ENCODE measurements around the gene MORN1. TPM values are rescaled to one million over a fixed set of nuclear protein-coding genes. Genes with fewer than 3 reads are reported as not detected.

The MORN1 gene
- polyA plus RNA-seq, 2 donors = 3.0 to 5.8 TPM

DNA sequence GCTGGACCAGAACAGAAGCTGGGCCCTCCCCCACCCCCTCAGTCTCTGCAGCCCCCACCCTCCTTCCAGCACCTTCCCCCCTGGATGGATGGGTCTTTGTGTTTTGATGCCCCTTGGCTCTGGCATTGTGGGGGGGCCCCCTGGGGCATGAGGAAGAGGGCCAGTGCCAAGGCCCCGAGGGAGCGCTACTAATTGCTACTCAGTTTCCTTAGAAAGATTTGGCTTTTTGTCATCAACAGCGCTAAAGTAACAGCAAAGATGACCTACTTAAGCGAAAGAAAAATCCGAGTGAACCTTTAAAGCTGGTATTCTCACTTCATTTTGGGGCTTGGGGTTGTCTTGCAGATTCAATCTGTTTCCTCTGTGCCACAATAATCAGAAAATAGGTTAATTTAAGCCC, 99.8 kb downstream of the MORN1 start:
- Histone ChIP-seq H3K27ac (ENCODE audit: low read depth in 2 of 2, low read length in 1 of 2) (peak overlapping the region in 1 of 2 donors; percentile 67), H3K4me1 (ENCODE audit: control insufficient read depth in 2 of 2, insufficient read depth in 2 of 2, low read length in 1 of 2) (peaks cover 17 to 37% of the 10 kb centered on the region in 2 donors), H3K9me3 (ENCODE audit: control insufficient read depth in 2 of 2, insufficient read depth in 1 of 2, low read depth in 1 of 2, low read length in 1 of 2) (no peaks in the 10 kb centered on the region), H3K4me3 (ENCODE audit: low read depth in 1 of 2, low read length in 2 of 2) (no peak overlapping the region), H3K36me3 (ENCODE audit: control insufficient read depth in 2 of 2, insufficient read depth in 2 of 2, low read length in 1 of 2) (peaks cover 0 to 2% of the 10 kb centered on the region in 2 donors), H3K27me3 (ENCODE audit: control insufficient read depth in 1 of 2, insufficient read depth in 2 of 2, low read length in 2 of 2) (no peaks in the 10 kb centered on the region)
- WGBS, 2 donors = 46 to 56% methylated on average over 5 of the region's 5 CpGs

DNA sequence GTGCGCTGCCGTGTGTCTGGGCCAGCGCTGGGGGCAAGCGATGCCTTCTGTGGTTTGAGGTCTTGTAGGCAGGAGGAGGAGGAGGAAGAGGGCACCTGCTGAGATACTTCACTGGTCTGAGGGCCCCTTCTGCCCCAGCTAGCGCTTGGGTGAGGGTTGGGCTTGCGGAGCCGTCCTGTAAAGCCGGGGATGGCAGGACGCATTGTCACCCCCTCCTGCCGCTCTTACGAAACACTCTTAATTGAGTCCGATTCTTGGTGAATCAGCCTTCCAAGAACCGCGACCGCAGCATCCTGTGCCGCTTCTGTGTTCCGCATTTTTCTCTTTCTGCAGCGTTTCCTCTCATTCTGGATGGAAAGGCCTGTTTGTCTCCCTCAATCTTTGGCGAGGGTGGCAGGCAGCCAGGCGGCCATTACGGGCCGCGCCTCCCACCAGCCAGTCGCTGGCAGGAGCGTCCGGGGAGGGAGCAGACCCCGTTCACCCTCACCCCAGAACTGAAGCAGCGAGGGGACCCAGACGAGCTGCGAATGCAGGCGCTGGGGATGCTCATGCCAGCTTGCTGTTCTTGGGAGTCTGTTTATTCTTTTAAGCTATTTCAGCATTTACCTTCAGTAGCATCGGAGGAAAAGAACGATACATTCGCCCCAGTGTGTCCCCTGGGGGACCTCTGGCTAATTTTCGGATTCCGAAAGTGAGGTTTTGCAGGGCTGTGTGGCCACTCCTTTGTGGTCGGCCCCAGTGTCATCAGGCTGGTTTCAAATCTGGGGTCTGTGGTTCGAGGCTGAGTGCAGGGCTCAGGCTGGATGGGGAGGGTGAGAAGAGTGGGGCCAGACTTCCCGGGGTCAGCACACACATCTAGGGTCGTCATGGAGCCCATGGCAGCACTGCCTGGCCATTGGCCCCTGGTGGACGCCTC, 100.5 kb downstream of the MORN1 start:
- H3K27me3 ChIP-seq (ENCODE audit: control insufficient read depth in 1 of 2, insufficient read depth in 2 of 2, low read length in 2 of 2) = no peaks in the 10 kb centered on the region
- H3K36me3 ChIP-seq (ENCODE audit: control insufficient read depth in 2 of 2, insufficient read depth in 2 of 2, low read length in 1 of 2) = peaks cover 0 to 2% of the 10 kb centered on the region in 2 donors
- peaks cover 17 to 37% of the 10 kb centered on the region in 2 donors for H3K4me1 ChIP-seq (ENCODE audit: control insufficient read depth in 2 of 2, insufficient read depth in 2 of 2, low read length in 1 of 2)
- 24 to 37% methylated on average over 41 of the region's 41 CpGs for WGBS, 2 donors
- H3K4me3 ChIP-seq (ENCODE audit: low read depth in 1 of 2, low read length in 2 of 2) = no peak overlapping the region
- H3K9me3 ChIP-seq (ENCODE audit: control insufficient read depth in 2 of 2, insufficient read depth in 1 of 2, low read depth in 1 of 2, low read length in 1 of 2) = no peaks in the 10 kb centered on the region
- peak overlapping the region; percentile 67 to 71 for H3K27ac ChIP-seq (ENCODE audit: low read depth in 2 of 2, low read length in 1 of 2)

DNA sequence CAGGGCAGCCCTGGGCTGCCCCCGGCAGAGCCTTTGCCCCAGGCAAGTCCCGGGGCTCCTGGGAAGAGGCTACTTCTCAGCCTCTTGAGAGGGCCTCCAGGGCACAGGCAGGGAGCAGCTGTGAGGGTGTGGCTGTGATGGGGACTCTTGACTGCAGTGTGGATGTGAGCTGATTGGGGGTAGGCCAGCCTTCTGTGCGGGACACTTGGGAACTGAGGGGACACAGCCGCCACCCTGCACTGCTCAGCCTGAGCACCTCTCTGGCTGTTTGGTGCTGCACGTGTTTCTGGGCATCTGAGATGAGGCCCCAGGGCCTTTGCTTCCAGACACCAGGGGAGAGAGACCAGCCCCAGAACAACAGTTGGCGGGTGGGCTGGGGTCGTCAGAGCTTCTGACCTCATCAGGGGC, 101.2 kb downstream of the MORN1 start:
- peaks cover 0 to 2% of the 10 kb centered on the region in 2 donors for H3K36me3 ChIP-seq (ENCODE audit: control insufficient read depth in 2 of 2, insufficient read depth in 2 of 2, low read length in 1 of 2)
- WGBS, 2 donors = 33 to 51% methylated on average over 7 of the region's 7 CpGs
- H3K4me1 ChIP-seq (ENCODE audit: control insufficient read depth in 2 of 2, insufficient read depth in 2 of 2, low read length in 1 of 2) = peaks cover 17 to 33% of the 10 kb centered on the region in 2 donors
- H3K27me3 ChIP-seq (ENCODE audit: control insufficient read depth in 1 of 2, insufficient read depth in 2 of 2, low read length in 2 of 2) = no peaks in the 10 kb centered on the region
- no peaks in the 10 kb centered on the region for H3K9me3 ChIP-seq (ENCODE audit: control insufficient read depth in 2 of 2, insufficient read depth in 1 of 2, low read depth in 1 of 2, low read length in 1 of 2)
- H3K27ac ChIP-seq (ENCODE audit: low read depth in 2 of 2, low read length in 1 of 2) = peak overlapping the region; percentile 67 to 71
- no peak overlapping the region for H3K4me3 ChIP-seq (ENCODE audit: low read depth in 1 of 2, low read length in 2 of 2)

DNA sequence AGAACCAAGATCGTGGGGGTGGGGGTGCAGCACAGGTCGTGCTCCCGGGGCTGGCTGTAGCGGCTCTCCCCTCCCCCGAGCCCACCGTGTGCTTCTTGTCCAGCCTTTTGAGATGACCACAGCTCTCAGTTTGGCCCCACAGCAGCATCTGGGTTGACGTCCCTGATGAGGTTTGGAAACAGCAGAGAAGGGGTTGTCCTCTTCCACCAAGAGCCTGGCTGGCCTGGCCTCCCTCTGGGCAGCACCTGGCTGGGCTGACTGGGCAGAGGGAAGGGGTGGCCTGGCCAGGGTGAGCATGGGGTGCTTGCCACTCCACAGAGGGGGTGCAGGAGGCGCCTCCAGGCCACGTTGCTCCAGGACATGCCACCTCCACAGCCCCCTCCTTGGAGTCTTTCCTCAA, 101.7 kb downstream of the MORN1 start:
- 67 to 71% methylated on average over 9 of the region's 9 CpGs for WGBS, 2 donors
- Histone ChIP-seq H3K4me3 (ENCODE audit: low read depth in 1 of 2, low read length in 2 of 2) (no peak overlapping the region), H3K27me3 (ENCODE audit: control insufficient read depth in 1 of 2, insufficient read depth in 2 of 2, low read length in 2 of 2) (no peaks in the 10 kb centered on the region), H3K4me1 (ENCODE audit: control insufficient read depth in 2 of 2, insufficient read depth in 2 of 2, low read length in 1 of 2) (peaks cover 17 to 33% of the 10 kb centered on the region in 2 donors), H3K36me3 (ENCODE audit: control insufficient read depth in 2 of 2, insufficient read depth in 2 of 2, low read length in 1 of 2) (peaks cover 0 to 2% of the 10 kb centered on the region in 2 donors), H3K9me3 (ENCODE audit: control insufficient read depth in 2 of 2, insufficient read depth in 1 of 2, low read depth in 1 of 2, low read length in 1 of 2) (no peaks in the 10 kb centered on the region), H3K27ac (ENCODE audit: low read depth in 2 of 2, low read length in 1 of 2) (peak overlapping the region; percentile 67 to 71)

DNA sequence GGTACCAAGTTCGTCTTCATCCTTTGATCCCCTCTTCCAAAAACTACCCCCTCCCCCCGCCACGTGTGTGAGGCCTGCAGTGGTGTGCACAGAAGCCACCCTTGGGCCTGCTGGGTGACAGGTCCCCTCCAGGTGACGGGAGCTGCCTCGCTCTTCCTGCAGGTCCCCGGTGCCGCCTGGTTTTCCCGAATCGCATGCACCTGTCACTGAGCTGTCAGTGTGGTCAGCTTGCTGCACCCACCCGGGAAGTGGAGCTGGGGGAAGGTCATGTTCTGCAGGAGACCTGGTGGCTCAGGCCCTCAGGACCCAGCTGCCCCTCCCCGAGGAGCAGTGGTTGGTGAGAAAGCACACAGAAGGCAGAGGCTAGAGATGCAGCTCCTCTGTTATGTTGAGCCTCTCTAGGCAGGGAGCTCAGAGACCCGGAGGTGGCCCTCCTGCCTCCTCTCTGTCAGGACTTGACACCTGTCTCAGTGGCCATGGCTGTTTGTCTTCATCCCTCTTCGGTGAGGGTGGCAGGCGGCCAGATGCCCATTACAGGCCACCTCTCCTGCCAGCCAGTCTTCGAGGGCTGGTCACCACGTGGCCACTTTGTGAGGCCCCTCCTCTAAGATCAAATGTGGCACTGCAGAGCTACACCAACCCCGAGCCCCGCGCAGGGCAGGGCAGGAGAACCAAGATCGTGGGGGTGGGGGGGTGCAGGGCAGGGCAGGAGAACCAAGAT, 102.4 kb downstream of the MORN1 start:
- no peak overlapping the region for H3K4me3 ChIP-seq (ENCODE audit: low read depth in 1 of 2, low read length in 2 of 2)
- H3K27ac ChIP-seq (ENCODE audit: low read depth in 2 of 2, low read length in 1 of 2) = no peak overlapping the region
- WGBS, 2 donors = 81 to 82% methylated on average over 20 of the region's 20 CpGs
- H3K27me3 ChIP-seq (ENCODE audit: control insufficient read depth in 1 of 2, insufficient read depth in 2 of 2, low read length in 2 of 2) = no peaks in the 10 kb centered on the region
- no peaks in the 10 kb centered on the region for H3K9me3 ChIP-seq (ENCODE audit: control insufficient read depth in 2 of 2, insufficient read depth in 1 of 2, low read depth in 1 of 2, low read length in 1 of 2)
- peaks cover 16 to 30% of the 10 kb centered on the region in 2 donors for H3K4me1 ChIP-seq (ENCODE audit: control insufficient read depth in 2 of 2, insufficient read depth in 2 of 2, low read length in 1 of 2)
- H3K36me3 ChIP-seq (ENCODE audit: control insufficient read depth in 2 of 2, insufficient read depth in 2 of 2, low read length in 1 of 2) = no peaks in the 10 kb centered on the region

DNA sequence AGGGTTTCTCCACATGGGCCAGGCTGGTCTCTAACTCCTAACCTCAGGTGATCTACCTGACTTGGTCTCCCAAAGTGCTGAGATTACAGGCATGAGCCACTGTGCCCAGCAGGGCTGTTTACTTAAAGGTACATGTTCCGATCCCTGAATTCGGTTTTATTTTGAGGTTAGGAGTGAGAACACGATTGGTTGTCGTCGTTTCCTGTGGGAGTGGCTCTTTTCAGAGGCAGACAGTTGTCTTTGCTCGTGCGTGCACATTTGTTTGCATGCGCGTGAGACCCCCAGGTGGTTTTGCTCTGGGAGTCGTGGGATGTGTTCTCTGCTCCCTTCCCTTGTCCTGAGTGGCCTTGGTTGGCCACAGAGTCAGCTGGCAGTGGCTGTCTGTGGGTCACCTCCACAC, 103.0 kb downstream of the MORN1 start:
- H3K36me3 ChIP-seq (ENCODE audit: control insufficient read depth in 2 of 2, insufficient read depth in 2 of 2, low read length in 1 of 2) = no peaks in the 10 kb centered on the region
- peaks cover 20 to 30% of the 10 kb centered on the region in 2 donors for H3K4me1 ChIP-seq (ENCODE audit: control insufficient read depth in 2 of 2, insufficient read depth in 2 of 2, low read length in 1 of 2)
- 79 to 81% methylated on average over 10 of the region's 10 CpGs for WGBS, 2 donors
- no peaks in the 10 kb centered on the region for H3K9me3 ChIP-seq (ENCODE audit: control insufficient read depth in 2 of 2, insufficient read depth in 1 of 2, low read depth in 1 of 2, low read length in 1 of 2)
- no peak overlapping the region for H3K4me3 ChIP-seq (ENCODE audit: low read depth in 1 of 2, low read length in 2 of 2)
- no peak overlapping the region for H3K27ac ChIP-seq (ENCODE audit: low read depth in 2 of 2, low read length in 1 of 2)
- H3K27me3 ChIP-seq (ENCODE audit: control insufficient read depth in 1 of 2, insufficient read depth in 2 of 2, low read length in 2 of 2) = no peaks in the 10 kb centered on the region

DNA sequence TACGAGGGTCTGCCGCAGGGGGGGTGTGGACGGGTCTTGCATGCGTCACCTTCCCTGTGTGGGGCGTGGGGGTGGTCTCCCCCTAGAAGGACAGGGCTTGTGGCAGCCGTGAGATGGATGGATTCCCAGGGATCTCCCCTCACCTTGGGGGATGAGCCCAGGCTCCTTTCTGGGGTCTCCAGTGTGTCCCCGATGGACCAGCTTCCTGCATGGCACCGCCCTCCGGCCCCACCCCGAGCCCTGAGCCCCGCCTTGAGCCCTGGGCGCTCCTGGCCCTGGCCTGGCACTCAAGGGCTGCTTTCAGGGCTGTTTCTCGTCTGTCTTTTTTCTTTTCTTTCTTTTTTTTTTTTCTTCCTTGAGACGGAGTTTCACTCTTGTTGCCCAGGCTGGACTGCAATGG, 103.7 kb downstream of the MORN1 start:
- Histone ChIP-seq H3K9me3 (ENCODE audit: control insufficient read depth in 2 of 2, insufficient read depth in 1 of 2, low read depth in 1 of 2, low read length in 1 of 2) (no peaks in the 10 kb centered on the region), H3K36me3 (ENCODE audit: control insufficient read depth in 2 of 2, insufficient read depth in 2 of 2, low read length in 1 of 2) (no peaks in the 10 kb centered on the region), H3K27ac (ENCODE audit: low read depth in 2 of 2, low read length in 1 of 2) (no peak overlapping the region), H3K4me1 (ENCODE audit: control insufficient read depth in 2 of 2, insufficient read depth in 2 of 2, low read length in 1 of 2) (peaks cover 20 to 29% of the 10 kb centered on the region in 2 donors), H3K4me3 (ENCODE audit: low read depth in 1 of 2, low read length in 2 of 2) (no peak overlapping the region), H3K27me3 (ENCODE audit: control insufficient read depth in 1 of 2, insufficient read depth in 2 of 2, low read length in 2 of 2) (no peaks in the 10 kb centered on the region)
- 91 to 93% methylated on average over 14 of the region's 14 CpGs for WGBS, 2 donors

DNA sequence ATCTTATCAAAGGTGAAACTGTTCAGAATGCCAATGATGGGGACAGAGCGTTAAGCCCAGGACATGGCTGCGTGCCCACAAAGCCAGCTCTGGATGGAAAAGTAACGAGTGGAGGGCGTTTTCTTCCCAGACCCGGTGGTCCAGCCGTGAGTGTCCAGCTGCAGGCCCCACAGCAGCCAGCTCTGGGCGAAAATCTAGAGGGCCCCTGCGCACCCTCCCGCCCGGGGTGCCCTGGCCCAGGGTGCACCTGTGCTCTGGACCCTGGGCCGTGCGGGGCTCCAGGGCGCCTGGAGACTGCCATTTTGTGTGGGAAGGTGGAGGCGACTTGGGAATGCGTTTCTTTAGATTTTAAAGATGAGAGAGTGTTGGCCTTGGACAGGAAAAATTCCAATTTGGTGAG, 104.4 kb downstream of the MORN1 start:
- H3K36me3 ChIP-seq (ENCODE audit: control insufficient read depth in 2 of 2, insufficient read depth in 2 of 2, low read length in 1 of 2) = no peaks in the 10 kb centered on the region
- no peaks in the 10 kb centered on the region for H3K9me3 ChIP-seq (ENCODE audit: control insufficient read depth in 2 of 2, insufficient read depth in 1 of 2, low read depth in 1 of 2, low read length in 1 of 2)
- no peak overlapping the region for H3K27ac ChIP-seq (ENCODE audit: low read depth in 2 of 2, low read length in 1 of 2)
- H3K27me3 ChIP-seq (ENCODE audit: control insufficient read depth in 1 of 2, insufficient read depth in 2 of 2, low read length in 2 of 2) = no peaks in the 10 kb centered on the region
- no peak overlapping the region for H3K4me3 ChIP-seq (ENCODE audit: low read depth in 1 of 2, low read length in 2 of 2)
- peaks cover 20 to 26% of the 10 kb centered on the region in 2 donors for H3K4me1 ChIP-seq (ENCODE audit: control insufficient read depth in 2 of 2, insufficient read depth in 2 of 2, low read length in 1 of 2)
- 88% methylated on average over 15 of the region's 15 CpGs for WGBS, 2 donors

DNA sequence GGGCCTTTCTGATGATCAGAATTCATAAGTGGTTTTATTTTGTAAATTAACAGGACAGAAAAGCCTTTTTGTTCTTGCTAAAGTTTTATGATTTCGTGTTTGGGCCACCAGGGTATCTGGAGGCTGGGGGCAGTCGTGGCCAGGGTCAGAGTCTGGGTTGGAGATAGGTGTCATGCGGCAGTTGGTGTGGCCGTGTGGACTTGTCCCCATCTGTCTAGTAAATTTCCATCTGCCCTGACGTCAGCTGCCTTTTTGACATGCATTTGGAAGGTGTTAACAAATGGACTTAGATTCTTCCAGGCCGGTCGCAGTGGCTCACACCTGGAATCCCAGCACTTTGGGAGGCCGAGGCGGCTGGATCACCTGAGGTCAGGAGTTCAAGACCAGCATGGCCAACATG, 106.4 kb downstream of the MORN1 start:
- H3K9me3 ChIP-seq (ENCODE audit: control insufficient read depth in 2 of 2, insufficient read depth in 1 of 2, low read depth in 1 of 2, low read length in 1 of 2) = no peaks in the 10 kb centered on the region
- 90% methylated on average over 9 of the region's 9 CpGs for whole genome bisulfite sequencing, 2 donors
- no peak overlapping the region for H3K27ac ChIP-seq (ENCODE audit: low read depth in 2 of 2, low read length in 1 of 2)

More for the DNA sequence above, 106.4 kb downstream of the MORN1 start:
- Histone ChIP-seq H3K4me3 (ENCODE audit: low read depth in 1 of 2, low read length in 2 of 2) (no peak overlapping the region), H3K27me3 (ENCODE audit: control insufficient read depth in 1 of 2, insufficient read depth in 2 of 2, low read length in 2 of 2) (no peaks in the 10 kb centered on the region), H3K4me1 (ENCODE audit: control insufficient read depth in 2 of 2, insufficient read depth in 2 of 2, low read length in 1 of 2) (peaks cover 16% of the 10 kb centered on the region in 2 donors), H3K36me3 (ENCODE audit: control insufficient read depth in 2 of 2, insufficient read depth in 2 of 2, low read length in 1 of 2) (no peaks in the 10 kb centered on the region)

Data from esophagus (tissue), 2 donors.